Fibroblast of skin of left quadriceps (primary cell): ENCODE results near the gene RECQL5.
"Not testable (repeated sequence)": the region's sequence is repeated elsewhere in the genome, so short reads cannot be mapped to it uniquely, and the experiment has no call there.

Source experiments
- DNase-seq, 2 experiments: peaks; one replicate each; pipeline ENCODE4 v3.0.0-alpha.2; 2013; ENCODE audit warnings: low read depth in 2 of 2

The RECQL5 gene

DNA sequence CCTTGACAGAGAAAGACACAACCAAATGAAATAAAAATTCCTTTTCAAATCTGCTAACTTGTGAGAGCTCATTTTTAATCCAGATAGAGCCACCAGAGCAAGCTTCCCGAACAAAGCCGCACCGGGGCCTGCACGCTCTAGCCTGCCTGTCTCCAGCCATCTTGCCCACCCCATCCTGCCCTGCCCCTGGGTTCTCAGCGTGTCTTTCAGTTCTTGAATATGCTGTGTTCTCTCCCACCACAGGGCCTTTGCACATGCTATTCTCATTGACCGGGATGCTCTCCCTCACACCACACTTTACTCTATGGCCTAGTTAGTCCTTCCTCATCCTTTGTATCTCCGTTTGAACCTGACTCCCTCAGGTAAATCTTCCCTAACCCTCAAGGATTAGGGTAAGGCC is 19.0 kb downstream of the RECQL5 start:
- DNase-seq, result no peak

DNA sequence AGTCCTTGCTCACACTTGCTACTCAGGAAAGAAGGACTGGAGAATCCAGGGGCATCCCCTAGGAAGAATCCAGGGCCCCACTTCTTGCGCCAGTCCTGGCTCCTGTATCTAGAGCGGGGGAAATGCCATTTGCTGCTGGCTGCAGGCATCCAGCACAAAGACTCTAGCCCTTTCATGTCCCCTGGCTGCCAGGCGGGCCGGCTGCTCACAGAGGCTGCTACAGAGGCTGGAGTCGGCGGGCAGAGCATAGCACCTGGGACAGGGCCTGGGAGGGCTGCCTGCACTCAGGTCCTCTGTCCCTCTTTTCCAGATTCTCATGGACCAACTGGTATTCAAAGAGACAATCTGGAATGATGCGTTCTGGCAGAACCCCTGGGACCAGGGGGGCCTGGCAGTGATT is 19.9 kb downstream of the RECQL5 start:
- DNase-seq, result no peak

DNA sequence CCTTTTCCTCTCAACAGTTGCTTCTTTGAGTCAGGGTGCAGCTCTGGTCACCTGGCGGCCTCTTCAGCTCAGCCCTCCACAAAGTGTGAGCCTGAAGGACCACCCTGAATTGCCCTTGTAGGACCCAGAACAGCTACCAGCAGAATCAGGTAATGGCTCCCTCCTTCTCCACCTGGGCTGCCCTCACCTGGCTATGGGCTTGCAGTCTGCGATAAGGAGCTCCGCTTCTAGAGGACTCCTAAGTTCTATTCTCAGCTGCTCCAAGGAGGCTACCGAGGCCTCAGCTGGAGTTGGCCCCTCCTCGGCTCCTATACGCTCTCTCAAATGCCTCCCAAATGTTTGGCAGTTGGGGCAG is 20.3 kb downstream of the RECQL5 start:
- no peak for DNase-seq

- no peak for DNase-seq
Observed at GRCh38 chr17:75645889-75646637, 20.9 kb downstream of the RECQL5 start.

DNA sequence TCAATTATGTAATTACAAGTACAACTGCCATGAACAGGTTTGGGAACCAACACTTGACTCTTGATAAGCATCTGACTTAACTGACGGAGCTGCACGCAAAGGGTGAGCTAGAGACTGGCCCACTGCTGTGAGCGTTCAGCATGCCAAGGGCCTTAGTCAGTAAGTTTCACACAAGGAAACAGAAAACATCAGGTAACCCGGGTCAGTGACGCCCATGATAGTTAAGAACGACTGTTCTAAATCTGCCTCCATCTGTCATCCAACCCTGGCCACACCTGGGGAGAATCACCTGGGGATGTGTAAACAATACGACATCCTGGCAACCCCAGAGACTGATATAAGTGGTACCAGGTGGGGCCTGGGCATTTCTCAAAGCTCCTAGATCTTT is 21.5 kb downstream of the RECQL5 start:
- DNase-seq, result no peak

DNA sequence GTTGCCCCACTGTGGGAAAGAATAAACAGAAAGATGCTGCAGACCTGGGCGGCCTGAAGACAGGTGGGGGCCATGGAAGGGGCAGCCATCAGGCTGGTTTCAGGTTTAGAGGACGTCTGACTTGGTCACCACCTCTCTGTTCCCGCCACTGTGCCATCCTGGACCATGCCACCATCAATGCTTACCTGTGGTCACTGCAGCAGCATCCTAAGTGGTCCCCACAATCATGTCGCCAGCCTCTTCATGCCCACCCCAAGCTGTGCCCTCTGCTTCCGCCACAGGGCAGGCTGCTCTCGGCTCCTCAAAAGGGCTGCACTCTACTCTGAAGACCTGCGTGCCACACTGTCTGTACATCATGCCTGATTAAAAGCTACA is 23.3 kb downstream of the RECQL5 start:
- no peak for DNase-seq

DNA sequence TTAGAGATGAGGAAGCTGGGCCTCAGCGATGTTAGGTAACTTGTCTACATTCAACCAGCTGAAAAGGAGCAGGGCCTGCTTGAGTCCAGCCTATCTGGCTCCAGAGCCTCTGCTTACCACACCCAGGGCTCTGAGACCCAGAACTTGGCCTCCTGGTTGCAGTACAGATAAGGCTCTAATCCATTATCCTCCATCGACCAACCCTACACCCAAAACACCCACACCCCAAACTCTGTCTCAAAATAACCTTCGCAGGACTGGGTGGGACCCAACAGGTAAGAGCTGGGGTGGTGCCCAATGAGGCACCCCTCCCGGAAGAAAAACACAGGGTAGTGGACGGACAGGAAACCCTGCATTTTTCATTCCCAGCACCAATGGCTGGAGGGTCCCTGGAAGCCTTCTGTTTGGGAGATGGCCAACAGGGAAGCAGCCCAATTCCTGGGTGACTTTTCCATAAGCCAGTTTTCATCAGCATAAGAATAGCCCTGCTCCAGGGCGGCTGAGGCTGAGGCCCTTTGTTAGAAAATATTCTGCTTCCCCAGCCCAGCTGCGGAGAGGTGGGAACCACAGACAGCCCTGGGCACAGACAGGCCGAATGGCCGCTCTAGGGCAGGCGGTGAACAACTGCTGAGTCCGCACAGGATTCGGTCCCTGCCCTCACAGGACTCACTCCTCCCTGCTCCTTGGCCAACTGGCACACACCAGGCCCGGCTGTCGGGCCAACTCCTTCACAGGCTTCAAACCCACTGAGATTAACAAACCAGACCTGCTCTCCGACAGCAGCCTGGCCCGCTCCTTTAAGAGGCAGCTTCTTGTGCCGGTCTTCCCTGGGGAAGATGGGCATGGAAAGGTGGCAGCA is 23.9 kb downstream of the RECQL5 start:
- DNase-seq, result no peak

DNA sequence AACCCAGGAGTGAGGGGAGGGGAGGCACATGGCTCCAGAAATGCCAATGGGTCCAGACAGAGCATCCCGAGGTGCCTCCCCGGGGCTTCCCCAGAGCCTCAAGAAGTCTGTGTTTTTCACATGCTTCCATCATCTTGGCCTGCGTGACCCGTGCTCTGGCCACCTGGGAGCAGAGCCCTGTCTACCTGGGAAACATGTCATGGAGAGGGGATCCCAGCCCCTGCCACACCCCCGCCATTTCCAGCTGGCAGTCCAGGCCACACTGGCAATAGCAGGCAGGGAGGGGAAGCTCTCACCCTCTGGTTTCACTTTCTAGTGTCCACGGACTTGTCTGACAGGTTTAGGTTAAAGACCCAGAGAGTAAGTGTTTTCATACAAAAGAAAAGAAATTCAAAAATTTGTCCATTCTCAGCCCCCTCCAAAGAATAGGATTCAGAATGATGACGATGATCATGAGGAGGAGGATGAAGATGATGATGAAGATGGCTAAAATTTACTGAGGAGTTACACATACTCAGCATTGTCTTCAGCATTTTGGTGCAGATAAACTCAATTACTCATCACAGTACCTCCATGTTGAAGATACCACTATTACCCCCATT is 24.7 kb downstream of the RECQL5 start:
- DNase-seq, result no peak

- DNase-seq, result no peak
Observed at GRCh38 chr17:75641343-75641742, 25.6 kb downstream of the RECQL5 start.

- DNase-seq, result no peak
Observed at GRCh38 chr17:75640556-75641119, 26.3 kb downstream of the RECQL5 start.

GRCh38 chr17:75639771-75640555 is 27.0 kb downstream of the RECQL5 start:
- no peak for DNase-seq

DNA sequence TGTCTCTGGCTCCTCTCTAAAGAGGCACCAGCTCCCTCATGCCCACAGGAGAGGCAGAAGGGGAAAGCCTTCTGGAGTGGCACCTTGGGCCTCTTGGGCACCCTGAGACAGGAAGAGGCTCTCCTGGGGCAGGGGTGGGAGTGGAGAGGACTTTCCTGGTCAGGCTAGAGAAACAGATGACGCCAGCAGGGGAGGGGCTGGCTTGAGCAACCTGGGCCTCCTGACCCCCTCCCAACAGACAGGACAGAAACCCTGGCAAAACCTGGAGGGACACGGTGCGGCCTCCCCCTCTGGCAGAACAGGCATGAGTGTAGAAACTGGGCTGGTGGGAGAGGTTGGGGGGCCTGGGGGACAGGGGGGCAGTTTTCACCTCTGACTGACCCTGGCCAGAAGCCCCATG is 27.6 kb downstream of the RECQL5 start:
- DNase-seq, result no peak

DNA sequence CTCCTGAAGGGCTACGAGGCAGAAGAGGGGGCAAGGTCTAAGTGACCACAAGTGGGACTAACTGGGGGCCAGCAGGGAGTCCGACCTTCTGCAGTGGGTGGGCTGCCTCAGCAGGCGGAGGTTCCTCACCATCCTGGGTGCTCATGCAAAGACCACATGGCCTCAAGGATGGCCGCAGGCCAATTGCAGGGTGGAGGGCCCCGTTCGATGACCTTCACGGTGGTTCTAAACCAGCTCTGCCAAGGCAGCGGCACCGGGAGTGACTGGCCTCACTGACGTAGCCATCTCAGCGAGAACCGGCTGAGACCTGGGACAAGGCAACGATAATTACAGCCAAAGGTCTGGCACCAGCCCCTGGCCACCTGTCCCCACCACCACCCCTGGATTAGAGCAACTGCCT is 28.1 kb downstream of the RECQL5 start:
- DNase-seq, result no peak

GRCh38 chr17:75638039-75638438 is 28.9 kb downstream of the RECQL5 start:
- DNase-seq, result not testable (repeated sequence)

DNA sequence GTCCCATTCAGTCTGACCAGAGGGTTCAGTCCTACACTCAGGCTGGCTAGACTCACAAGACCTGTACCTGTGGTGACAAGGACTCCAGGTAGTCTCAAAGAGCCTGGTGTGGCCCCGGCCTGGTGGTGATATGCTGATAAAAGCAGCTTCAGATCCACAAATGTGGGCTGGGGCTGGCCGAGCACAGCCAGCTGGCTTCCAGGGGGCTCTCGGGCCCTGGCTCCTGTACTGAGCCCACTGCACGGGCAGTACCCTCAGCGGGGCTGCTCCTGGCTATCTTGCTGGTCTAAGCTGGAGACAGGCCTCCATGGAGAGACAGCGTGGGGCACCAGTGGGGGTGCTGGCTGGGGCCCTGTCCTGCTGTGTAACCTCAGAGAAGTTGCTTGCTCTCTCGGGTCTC is 29.4 kb downstream of the RECQL5 start:
- no peak for DNase-seq

GRCh38 chr17:75637143-75637538 is 29.8 kb downstream of the RECQL5 start:
- DNase-seq, result no peak

DNA sequence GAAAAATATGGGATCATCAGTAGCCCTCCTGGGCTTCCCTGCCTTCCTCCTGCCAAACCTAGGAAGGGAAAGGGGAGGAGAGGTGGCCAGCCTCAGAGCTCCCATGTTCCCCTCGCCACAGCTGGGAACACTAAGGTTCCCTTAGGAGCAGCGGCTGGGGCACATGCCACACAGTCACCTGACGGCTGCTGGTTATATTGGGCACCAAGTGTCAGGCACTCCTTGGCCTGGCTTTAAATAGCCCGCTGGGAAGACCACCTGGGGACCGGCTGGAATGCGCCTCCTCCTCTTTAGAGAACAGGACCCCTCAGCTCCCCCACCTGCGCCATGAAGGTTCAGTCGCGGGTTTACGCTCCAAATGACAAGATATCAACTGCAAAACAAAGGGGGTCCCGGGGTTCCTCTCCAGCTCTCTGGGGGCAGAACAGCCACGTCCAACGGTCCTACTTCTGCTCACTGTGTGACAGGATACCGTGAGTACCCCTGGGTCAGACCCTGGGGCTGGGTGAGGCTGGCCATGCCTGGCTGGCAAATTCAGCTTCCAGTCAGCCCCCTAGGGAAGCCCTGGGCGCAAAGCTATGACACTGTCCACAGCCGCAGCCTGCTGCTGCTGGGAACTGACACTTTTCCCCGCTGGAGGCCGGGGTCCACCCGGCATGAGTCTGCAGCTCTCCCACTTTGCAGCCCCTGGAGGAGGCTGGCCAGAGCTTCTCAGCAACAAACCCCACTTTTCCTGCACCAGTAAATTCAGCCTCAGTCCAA is 30.4 kb downstream of the RECQL5 start:
- no peak for DNase-seq

DNA sequence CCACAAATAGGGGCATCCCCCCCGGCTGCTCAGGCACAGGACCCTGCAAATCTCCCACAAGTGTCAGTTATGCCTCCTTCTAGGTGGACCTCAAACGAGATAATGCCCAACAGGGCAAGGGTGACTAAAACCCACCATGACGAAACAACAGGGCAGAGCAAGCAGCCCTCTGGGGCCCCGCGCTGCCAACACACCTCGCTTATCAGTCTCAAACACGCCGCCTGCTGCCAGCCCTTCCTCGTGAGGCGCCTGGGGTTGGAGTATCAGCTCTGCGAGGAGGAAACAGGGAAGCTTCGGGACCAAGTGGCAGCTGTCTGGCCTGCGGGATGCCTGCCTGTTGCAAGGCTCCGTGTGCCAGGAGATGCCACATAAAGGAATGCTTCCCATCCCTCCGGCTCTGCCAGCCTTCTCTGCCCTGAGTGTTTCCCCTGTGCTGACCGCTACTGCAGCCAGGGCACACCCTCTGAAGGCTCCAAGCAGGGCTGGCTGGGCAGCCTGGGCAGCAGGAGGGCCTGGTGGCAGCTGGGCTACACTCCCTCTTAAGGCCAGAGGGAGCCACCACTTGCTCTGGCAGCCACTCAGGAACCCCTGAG is 31.2 kb downstream of the RECQL5 start:
- DNase-seq, result no peak

DNA sequence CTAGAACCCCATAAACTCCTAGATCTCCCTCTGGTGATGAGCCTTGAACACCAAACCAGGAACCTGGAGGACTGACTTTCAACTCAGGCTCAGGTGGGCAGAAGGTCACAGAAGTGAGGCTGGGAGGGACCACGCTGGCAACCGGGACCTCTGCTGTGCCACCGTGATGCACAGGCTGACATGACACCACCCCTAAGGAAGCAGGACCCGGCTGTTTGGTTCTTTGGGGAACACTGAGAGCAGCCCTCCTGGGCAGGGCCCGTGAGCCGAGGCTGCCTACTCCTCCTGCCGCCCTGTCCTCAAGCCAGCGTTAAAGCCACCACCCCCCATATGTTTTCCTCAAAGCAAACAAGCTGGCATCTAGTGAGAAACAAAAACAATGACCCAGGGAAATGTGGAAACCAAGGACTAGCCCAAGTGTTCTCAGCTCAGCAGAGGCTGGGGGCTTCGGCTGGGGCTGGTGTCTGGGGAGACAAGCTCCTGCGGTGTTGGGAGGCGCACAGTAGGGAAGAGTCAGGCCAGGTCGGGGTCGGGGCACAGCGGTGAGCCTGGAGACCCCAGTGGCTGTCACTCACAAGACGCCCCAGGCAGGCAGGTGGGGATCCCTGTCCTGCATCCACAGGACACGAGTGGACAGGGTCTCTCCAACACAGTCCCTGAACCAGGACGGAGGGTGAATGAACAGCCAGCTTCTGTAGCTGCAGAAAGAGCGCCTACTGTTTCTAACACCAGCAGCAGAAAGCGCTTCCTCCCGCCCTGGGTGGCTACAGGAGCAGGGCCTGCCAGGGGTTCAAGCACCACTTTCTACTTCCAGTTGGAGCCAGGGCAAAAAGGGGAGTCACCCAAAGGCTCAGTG is 32.0 kb downstream of the RECQL5 start:
- DNase-seq, result no peak

- DNase-seq, result no peak
Observed at GRCh38 chr17:75634376-75634740, 32.6 kb downstream of the RECQL5 start.
